KMS-11 (cell line): ENCODE data around the gene ACTA2.

Experiments used
- H2AFZ ChIP-seq: fragments of 200-600 bp; sonication (generic); 2 replicates; pipeline ENCODE4 v1.6.1; 2016; ENCODE audit warnings: antibody characterized with exemption, mixed run types, low read depth
- H3K27ac ChIP-seq: fragments of 200-600 bp; sonication (generic); 2 replicates; pipeline ENCODE4 v1.6.1; 2016; ENCODE audit warnings: mild to moderate bottlenecking, mixed run types
- H3K27me3 ChIP-seq: fragments of 200-600 bp; sonication (generic); 2 replicates; pipeline ENCODE4 v1.6.1; 2017; ENCODE audit warnings: mild to moderate bottlenecking, low read depth, mixed run types, moderate library complexity; ENCODE audit not compliant: insufficient read depth
- H3K36me3 ChIP-seq: fragments of 200-600 bp; sonication (generic); 2 replicates; pipeline ENCODE4 v1.6.1; 2017; ENCODE audit warnings: mild to moderate bottlenecking, mixed run types; ENCODE audit not compliant: insufficient read depth
- H3K4me1 ChIP-seq: fragments of 200-600 bp; sonication (generic); 2 replicates; pipeline ENCODE4 v1.6.1; 2016; ENCODE audit warnings: mild to moderate bottlenecking, low read depth, mixed run types; ENCODE audit not compliant: poor library complexity, severe bottlenecking
- H3K4me2 ChIP-seq: fragments of 200-600 bp; sonication (generic); 2 replicates; pipeline ENCODE4 v1.7.0; 2016; ENCODE audit warnings: mild to moderate bottlenecking, mixed run types
- H3K4me3 ChIP-seq: fragments of 200-600 bp; sonication (generic); IDR thresholded peaks from 2 replicates; pipeline ENCODE4 v1.6.1; 2017; ENCODE audit warnings: low read depth, low read length, mixed read lengths; ENCODE audit not compliant: insufficient read depth
- H3K79me2 ChIP-seq: fragments of 200-600 bp; sonication (generic); 2 replicates; pipeline ENCODE4 v1.6.1; 2016; ENCODE audit warnings: low read depth, mixed run types; ENCODE audit not compliant: insufficient read depth
- H3K9ac ChIP-seq: fragments of 200-600 bp; sonication (generic); 2 replicates; pipeline ENCODE4 v1.6.1; 2016; ENCODE audit warnings: mild to moderate bottlenecking, mixed run types
- H4K20me1 ChIP-seq: fragments of 200-600 bp; sonication (generic); 2 replicates; pipeline ENCODE4 v1.6.1; 2016; ENCODE audit warnings: mild to moderate bottlenecking, mixed run types; ENCODE audit not compliant: insufficient read depth
- TF ChIP-seq, protein P1 (sequence below): fragments of 200-600 bp; sonication (generic); conservative IDR thresholded peaks from 2 replicates; pipeline ENCODE4 v1.6.1; 2017; ENCODE audit warnings: low read depth, mild to moderate bottlenecking, antibody characterized with exemption, low read length, moderate library complexity, mixed read lengths

The ACTA2 gene

GRCh38 chr10:88991899-88992320 lies 39.3 kb upstream of the ACTA2 start:
- H3K9ac ChIP-seq, result peak overlapping the region; percentile 98
- H3K79me2 ChIP-seq, result peaks cover 66% of the 10 kb centered on the region

GRCh38 chr10:88991161-88991898 lies 38.8 kb upstream of the ACTA2 start:
- Histone ChIP-seq H3K4me2 (peak overlapping the region; percentile 89), H3K79me2 (peaks cover 60% of the 10 kb centered on the region), H2AFZ (peak overlapping the region; percentile 68), H3K27ac (peak overlapping the region; percentile 94), H3K4me1 (peaks cover 67% of the 10 kb centered on the region), H3K9ac (peak overlapping the region; percentile 98), H3K27me3 (no peaks in the 10 kb centered on the region), H4K20me1 (no peaks in the 10 kb centered on the region), H3K36me3 (no peaks in the 10 kb centered on the region), H3K4me3 (no peak overlapping the region)
- TF ChIP-seq, protein P1, sequence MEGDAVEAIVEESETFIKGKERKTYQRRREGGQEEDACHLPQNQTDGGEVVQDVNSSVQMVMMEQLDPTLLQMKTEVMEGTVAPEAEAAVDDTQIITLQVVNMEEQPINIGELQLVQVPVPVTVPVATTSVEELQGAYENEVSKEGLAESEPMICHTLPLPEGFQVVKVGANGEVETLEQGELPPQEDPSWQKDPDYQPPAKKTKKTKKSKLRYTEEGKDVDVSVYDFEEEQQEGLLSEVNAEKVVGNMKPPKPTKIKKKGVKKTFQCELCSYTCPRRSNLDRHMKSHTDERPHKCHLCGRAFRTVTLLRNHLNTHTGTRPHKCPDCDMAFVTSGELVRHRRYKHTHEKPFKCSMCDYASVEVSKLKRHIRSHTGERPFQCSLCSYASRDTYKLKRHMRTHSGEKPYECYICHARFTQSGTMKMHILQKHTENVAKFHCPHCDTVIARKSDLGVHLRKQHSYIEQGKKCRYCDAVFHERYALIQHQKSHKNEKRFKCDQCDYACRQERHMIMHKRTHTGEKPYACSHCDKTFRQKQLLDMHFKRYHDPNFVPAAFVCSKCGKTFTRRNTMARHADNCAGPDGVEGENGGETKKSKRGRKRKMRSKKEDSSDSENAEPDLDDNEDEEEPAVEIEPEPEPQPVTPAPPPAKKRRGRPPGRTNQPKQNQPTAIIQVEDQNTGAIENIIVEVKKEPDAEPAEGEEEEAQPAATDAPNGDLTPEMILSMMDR, result no peak; the same call in 1 of the 2 replicates

More at GRCh38 chr10:88991899-88992320, 39.3 kb upstream of the ACTA2 start:
- no peaks in the 10 kb centered on the region for H3K36me3 ChIP-seq
- no peaks in the 10 kb centered on the region for H3K27me3 ChIP-seq
- no peak overlapping the region for H3K4me3 ChIP-seq
- peak overlapping the region; percentile 89 for H3K4me2 ChIP-seq
- no peaks in the 10 kb centered on the region for H4K20me1 ChIP-seq
- H3K27ac ChIP-seq, result peak overlapping the region; percentile 94
- H2AFZ ChIP-seq, result peak overlapping the region; percentile 7; the same call in 1 of the 2 replicates
- peaks cover 67% of the 10 kb centered on the region for H3K4me1 ChIP-seq
- TF ChIP-seq, protein P1, result no peak

- Histone ChIP-seq H3K4me2 (peak within 1 kb of the TSS; percentile 89), H4K20me1 (no peaks in the 10 kb centered on the region), H3K4me1 (peaks cover 63% of the 10 kb centered on the region), H3K9ac (peak within 1 kb of the TSS; percentile 98), H3K79me2 (peaks cover 52% of the 10 kb centered on the region), H3K4me3 (no peak within 1 kb of the TSS), H3K27me3 (no peaks in the 10 kb centered on the region), H2AFZ (peak within 1 kb of the TSS; percentile 68), H3K27ac (peak within 1 kb of the TSS; percentile 94), H3K36me3 (no peaks in the 10 kb centered on the region)
- TF ChIP-seq, protein P1, result no peak; the same call in 1 of the 2 replicates
Observed at GRCh38 chr10:88990384-88991160, 38.0 kb upstream of the ACTA2 start, which contains the start of gene FAS. Gene FAS (plus strand): TSS chr10:88990798. CDS start chr10:88990877, 79 bp downstream.

DNA sequence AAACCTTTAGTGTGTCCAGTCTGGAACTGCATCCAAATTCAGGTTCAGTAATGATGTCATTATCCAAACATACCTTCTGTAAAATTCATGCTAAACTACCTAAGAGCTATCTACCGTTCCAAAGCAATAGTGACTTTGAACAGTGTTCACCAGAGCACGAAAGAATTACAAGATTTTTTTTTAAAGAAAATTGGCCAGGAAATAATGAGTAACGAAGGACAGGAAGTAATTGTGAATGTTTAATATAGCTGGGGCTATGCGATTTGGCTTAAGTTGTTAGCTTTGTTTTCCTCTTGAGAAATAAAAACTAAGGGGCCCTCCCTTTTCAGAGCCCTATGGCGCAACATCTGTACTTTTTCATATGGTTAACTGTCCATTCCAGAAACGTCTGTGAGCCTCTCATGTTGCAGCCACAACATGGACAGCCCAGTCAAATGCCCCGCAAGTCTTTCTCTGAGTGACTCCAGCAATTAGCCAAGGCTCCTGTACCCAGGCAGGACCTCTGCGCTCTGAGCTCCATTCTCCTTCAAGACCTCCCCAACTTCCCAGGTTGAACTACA lies 37.3 kb upstream of the ACTA2 start:
- Histone ChIP-seq H3K9ac (peak overlapping the region; percentile 98), H3K27me3 (no peaks in the 10 kb centered on the region), H3K36me3 (no peaks in the 10 kb centered on the region), H2AFZ (peak overlapping the region; percentile 68), H3K4me1 (peaks cover 56% of the 10 kb centered on the region), H4K20me1 (no peaks in the 10 kb centered on the region), H3K4me3 (no peak overlapping the region), H3K4me2 (peak overlapping the region; percentile 89), H3K27ac (peak overlapping the region; percentile 94), H3K79me2 (peaks cover 46% of the 10 kb centered on the region)
- TF ChIP-seq, protein P1, result no peak
